GM21367 (cell line): ENCODE data around the gene SEBOX.
A peak's percentile ranks its signal among the peaks of the same experiment; 100 is the strongest.

Experiments used
- ATAC-seq: cut with Tn5 transposase; IDR thresholded peaks from one replicate; pipeline ENCODE4 v1.9.1; 2021; ENCODE audit not compliant: unreplicated experiment

The SEBOX gene

GRCh38 chr17:28394337-28395116, 29.5 kb upstream of the SEBOX start:
- ATAC-seq = no peak

- no peak for ATAC-seq
Measured at GRCh38 chr17:28392491-28392890, 27.5 kb upstream of the SEBOX start.

GRCh38 chr17:28391401-28391800, 26.4 kb upstream of the SEBOX start:
- ATAC-seq = no peak

GRCh38 chr17:28390984-28391383, 26.0 kb upstream of the SEBOX start:
- ATAC-seq = no peak

- ATAC-seq = no peak
Measured at GRCh38 chr17:28390563-28390962, 25.6 kb upstream of the SEBOX start.

- ATAC-seq = no peak
Measured at GRCh38 chr17:28390141-28390540, 25.1 kb upstream of the SEBOX start.

- no peak for ATAC-seq
Measured at GRCh38 chr17:28388106-28388505, 23.1 kb upstream of the SEBOX start.

GRCh38 chr17:28386391-28386790, 21.4 kb upstream of the SEBOX start:
- no peak for ATAC-seq

GRCh38 chr17:28385406-28385805, 20.4 kb upstream of the SEBOX start:
- no peak for ATAC-seq

- ATAC-seq = no peak
Measured at GRCh38 chr17:28385037-28385400, 20.0 kb upstream of the SEBOX start.

- no peak for ATAC-seq
Measured at GRCh38 chr17:28384281-28385036, 19.5 kb upstream of the SEBOX start.

- ATAC-seq = no peak
Measured at GRCh38 chr17:28381141-28381825, 16.3 kb upstream of the SEBOX start.

- no peak for ATAC-seq
Measured at GRCh38 chr17:28379814-28380801, 15.1 kb upstream of the SEBOX start.

- ATAC-seq = no peak
Measured at GRCh38 chr17:28372945-28373274, 7.9 kb upstream of the SEBOX start.

GRCh38 chr17:28372203-28372944, 7.4 kb upstream of the SEBOX start:
- ATAC-seq = peak; percentile 19

- ATAC-seq = peak; percentile 61
Measured at GRCh38 chr17:28371245-28372202, 6.5 kb upstream of the SEBOX start, which contains the start of gene SARM1. SARM1 (plus strand) TSS chr17:28371694; CDS start chr17:28372033, 339 bp downstream.

- no peak for ATAC-seq
Measured at GRCh38 chr17:28370744-28371103, 5.7 kb upstream of the SEBOX start.

GRCh38 chr17:28370035-28370743, 5.2 kb upstream of the SEBOX start, which contains the start of gene VTN:
VTN (minus strand) TSS chr17:28370307; CDS start chr17:28370203, 104 bp downstream.
- ATAC-seq = no peak
